ENCODE data around the gene GJE1.
"Not testable (repeated sequence)": the region's sequence is repeated elsewhere in the genome, so short reads cannot be mapped to it uniquely, and the experiment has no call there.

Gene GJE1, protein sequence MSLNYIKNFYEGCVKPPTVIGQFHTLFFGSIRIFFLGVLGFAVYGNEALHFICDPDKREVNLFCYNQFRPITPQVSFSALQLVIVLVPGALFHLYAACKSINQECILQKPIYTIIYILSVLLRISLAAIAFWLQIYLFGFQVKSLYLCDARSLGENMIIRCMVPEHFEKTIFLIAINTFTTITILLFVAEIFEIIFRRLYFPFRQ

DNA sequence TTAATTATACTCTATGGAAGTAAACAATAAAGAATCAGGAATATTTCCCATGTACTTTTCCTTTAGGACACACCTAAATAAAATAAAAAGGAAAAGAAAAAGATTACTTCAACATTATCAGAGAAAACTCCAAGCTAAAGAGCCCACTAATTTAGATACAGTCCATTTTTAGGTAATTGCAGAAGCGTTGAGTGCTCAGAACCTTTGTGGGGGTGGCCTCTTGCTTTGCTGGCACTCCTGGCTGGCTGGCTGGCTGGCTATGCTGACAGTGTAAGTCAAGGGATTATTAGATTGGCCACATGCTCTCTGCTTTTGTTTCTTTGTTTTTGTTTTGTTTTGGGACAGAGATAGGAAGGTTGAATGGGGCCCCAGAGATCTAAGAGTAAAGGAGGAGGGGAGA lies at the start of gene GJE1:
Gene GJE1 (plus strand): TSS at position 301 of the 400 bp plus-strand sequence. CDS start 234 bp downstream, outside the sequence.
- TF ChIP-seq, protein P1, sequence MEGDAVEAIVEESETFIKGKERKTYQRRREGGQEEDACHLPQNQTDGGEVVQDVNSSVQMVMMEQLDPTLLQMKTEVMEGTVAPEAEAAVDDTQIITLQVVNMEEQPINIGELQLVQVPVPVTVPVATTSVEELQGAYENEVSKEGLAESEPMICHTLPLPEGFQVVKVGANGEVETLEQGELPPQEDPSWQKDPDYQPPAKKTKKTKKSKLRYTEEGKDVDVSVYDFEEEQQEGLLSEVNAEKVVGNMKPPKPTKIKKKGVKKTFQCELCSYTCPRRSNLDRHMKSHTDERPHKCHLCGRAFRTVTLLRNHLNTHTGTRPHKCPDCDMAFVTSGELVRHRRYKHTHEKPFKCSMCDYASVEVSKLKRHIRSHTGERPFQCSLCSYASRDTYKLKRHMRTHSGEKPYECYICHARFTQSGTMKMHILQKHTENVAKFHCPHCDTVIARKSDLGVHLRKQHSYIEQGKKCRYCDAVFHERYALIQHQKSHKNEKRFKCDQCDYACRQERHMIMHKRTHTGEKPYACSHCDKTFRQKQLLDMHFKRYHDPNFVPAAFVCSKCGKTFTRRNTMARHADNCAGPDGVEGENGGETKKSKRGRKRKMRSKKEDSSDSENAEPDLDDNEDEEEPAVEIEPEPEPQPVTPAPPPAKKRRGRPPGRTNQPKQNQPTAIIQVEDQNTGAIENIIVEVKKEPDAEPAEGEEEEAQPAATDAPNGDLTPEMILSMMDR (IDR thresholded peaks at IDR 0.05; ENCODE audit: control insufficient read depth, extremely low read depth, insufficient read depth), result no peak
- no peak for DNase-seq (ENCODE audit: low read depth)
- no peak within 1 kb of the TSS for H3K4me3 ChIP-seq (ENCODE audit: low read depth, low read length)

DNA sequence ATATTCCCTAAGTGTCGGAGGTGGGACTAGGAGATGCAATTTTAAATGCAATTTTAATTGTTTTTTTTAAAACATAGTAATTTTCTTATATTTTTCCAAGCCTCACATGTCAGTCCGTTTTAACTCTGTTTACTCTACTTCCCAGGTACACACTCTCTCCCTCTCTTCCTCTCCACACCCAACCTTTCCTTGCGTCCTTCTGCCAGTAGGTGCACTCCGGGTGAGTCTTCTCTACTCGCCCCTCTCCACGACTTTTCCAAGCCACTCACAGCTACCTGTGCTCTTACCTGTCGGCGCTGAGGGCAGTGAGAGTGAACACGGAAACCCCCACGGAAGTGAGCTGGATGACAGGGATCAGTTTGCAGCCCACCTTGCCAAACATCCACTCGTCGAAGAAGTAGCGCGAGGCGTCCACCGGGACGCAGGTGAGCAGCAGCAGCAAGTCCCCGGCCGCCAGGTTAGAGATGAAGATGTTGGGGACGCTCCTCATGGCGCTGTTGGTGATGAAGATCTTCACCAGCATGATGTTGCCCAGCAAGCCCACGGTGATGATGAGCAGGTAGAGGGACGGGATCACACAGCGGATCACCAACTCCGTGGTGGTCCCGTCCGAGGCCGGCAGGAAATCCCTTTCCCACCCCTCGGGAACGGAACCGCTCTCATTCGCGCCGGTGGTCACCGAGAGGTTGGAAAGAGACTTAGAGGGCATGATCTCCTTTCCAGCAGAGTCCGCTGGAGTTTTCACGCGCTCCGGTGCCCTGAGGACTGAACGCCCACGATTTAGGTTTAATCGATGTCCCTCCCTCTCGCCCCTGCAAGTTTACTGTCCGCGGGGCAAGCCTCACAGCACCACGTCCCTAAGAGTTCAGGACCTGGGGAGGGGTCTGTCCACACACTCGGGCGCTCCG lies 44.5 kb upstream of the GJE1 start:
- no peak overlapping the region for H3K4me3 ChIP-seq (ENCODE audit: low read depth, low read length)
- TF ChIP-seq, protein P1 (IDR thresholded peaks at IDR 0.05; ENCODE audit: control insufficient read depth, extremely low read depth, insufficient read depth), result no peak

DNA sequence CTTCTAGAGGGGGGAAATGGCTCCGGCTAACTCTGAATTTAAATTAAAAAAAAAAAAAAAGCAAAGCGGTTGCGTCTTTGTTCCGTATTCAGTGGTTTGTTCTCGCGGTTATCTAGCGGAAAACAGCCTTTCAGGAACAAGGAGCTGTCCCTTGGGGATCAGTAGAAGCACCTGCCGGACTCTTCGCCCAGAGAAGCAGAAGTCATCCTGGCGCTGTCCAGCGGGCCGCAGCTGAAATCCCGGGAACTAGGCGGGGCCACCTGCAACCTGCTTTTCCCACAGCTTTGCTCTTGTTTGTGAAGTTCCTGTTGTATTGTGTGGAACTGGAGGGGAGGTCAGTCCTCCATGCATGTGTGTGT lies 43.9 kb upstream of the GJE1 start:
- H3K4me3 ChIP-seq (ENCODE audit: low read depth, low read length), result no peak overlapping the region
- TF ChIP-seq, protein P1 (IDR thresholded peaks at IDR 0.05; ENCODE audit: control insufficient read depth, extremely low read depth, insufficient read depth), result no peak
- DNase-seq (ENCODE audit: low read depth), result peak; percentile 32

More for the DNA sequence above, 44.5 kb upstream of the GJE1 start:
- DNase-seq (ENCODE audit: low read depth), result no peak

DNA sequence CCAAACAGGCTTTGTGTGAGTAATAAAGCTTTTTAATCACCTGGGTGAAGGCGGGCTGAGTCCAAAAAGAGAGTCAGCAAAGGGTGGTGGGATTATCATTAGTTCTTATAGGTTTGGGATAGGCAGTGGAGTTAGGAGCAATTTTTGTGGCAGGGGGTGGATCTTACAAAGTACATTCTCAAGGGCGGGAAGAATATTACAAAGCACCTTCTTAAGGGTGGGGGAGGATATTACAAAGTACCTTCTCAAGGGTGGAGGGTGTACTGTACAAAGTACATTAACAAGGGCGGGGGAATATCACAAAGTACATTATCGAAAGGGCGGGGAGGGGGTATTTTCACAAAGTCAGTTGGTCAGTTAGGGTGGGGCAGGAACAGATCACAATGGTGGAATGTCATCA lies 27.9 kb upstream of the GJE1 start:
- not testable (repeated sequence) for DNase-seq (ENCODE audit: low read depth); H3K4me3 ChIP-seq (ENCODE audit: low read depth, low read length)

DNA sequence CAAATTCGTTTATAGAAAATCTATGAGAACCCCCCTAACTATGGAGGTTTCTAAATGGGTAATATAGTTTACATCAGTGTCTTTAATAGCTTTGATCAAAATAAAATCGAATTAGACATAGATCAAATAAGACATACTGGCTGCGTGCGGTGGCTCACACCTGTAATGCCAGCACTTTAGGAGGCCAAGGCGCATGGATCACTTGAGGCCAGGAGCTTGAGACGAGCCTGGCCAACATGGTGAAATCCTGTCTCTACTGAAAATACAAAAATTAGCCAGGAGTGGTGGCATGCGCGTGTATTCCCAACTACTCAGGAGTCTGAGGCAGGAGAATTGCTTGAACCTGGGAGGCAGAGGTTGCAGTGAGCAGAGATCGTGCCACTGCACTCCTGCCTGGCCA lies 21.9 kb upstream of the GJE1 start:
- DNase-seq (ENCODE audit: low read depth); H3K4me3 ChIP-seq (ENCODE audit: low read depth, low read length): not testable (repeated sequence)

DNA sequence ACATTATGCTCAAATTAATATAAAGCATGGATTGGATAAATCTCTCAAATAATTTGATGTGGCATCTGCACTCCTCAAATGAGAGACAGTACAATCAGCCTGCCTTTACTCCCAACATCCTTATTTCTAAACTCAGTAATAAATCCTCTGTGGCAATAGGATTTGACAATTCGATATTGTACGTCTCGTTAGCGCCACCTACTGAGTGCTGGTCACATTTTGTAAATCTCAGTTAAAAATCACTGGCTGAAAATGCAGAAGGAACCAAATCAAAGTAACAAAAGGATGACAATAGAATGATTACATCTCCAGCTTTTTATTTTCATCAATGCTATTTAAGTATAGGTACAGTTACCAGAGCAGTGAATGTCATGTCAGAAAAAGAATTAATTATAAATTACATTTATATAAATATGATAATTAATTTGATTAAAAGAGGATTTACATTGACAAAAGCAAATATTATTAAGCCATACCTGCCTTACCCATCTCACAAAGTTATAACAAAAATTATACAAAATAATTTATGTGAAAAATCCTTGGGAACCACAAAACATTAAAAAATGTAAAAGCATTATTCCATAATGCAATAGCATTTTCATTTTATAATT lies 20.2 kb upstream of the GJE1 start:
- DNase-seq (ENCODE audit: low read depth), result peak; percentile 65
- no peak overlapping the region for H3K4me3 ChIP-seq (ENCODE audit: low read depth, low read length)
- TF ChIP-seq, protein P1 (IDR thresholded peaks at IDR 0.05; ENCODE audit: control insufficient read depth, extremely low read depth, insufficient read depth), result peak; percentile 81

DNA sequence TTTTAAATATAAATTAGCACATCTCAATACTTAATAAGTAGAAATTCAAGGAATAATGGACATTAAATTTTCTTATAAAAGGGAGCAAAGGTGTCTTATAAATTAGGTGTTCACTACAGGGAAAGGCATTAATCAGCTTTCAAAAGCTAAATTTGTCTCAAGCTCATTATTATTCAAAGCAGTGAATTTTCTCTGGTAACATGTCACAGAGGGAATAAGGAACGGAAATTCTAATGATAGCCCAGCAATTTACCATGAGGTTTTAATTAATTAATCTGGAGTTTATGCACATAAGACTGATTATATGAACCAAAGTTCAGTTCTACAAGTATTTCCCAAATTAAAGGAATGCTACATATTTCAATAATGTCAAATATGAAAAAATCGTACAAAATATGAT lies 15.4 kb upstream of the GJE1 start:
- TF ChIP-seq, protein P1 (IDR thresholded peaks at IDR 0.05; ENCODE audit: control insufficient read depth, extremely low read depth, insufficient read depth), result no peak
- no peak overlapping the region for H3K4me3 ChIP-seq (ENCODE audit: low read depth, low read length)
- no peak for DNase-seq (ENCODE audit: low read depth)
